Mesendoderm (in vitro differentiated cells): ENCODE data around the gene KPNA2.
"Not testable (repeated sequence)": the region's sequence is repeated elsewhere in the genome, so short reads cannot be mapped to it uniquely, and the experiment has no call there.

Experiments
- DNase-seq: peaks from one replicate; pipeline ENCODE4 v3.0.0; 2013
- H2AK5ac ChIP-seq: 2 replicates; pipeline ENCODE4 v1.6.1; 2013; ENCODE audit warnings: low read length, inconsistent platforms
- H2BK120ac ChIP-seq: 2 replicates; pipeline ENCODE4 v1.6.1; 2013; ENCODE audit warnings: low read depth, mild to moderate bottlenecking, low read length, moderate library complexity, mixed read lengths
- H2BK15ac ChIP-seq: replicated peaks from 2 replicates; pipeline ENCODE4 v1.6.1; 2013; ENCODE audit warnings: low read depth, mild to moderate bottlenecking, moderate library complexity
- H2BK5ac ChIP-seq: 2 replicates; pipeline ENCODE4 v1.6.1; 2013; ENCODE audit warnings: low read length, inconsistent platforms
- H3K18ac ChIP-seq: 2 replicates; pipeline ENCODE4 v1.6.1; 2013; ENCODE audit warnings: mild to moderate bottlenecking, low read length, mixed read lengths
- H3K23ac ChIP-seq: one replicate; pipeline ENCODE4 v1.6.1; 2013; ENCODE audit warnings: low read length
- H3K27ac ChIP-seq: 2 replicates; pipeline ENCODE4 v1.5.1; 2013; ENCODE audit warnings: low read depth, mild to moderate bottlenecking, inconsistent platforms, low read length, moderate library complexity
- H3K27me3 ChIP-seq: 2 replicates; pipeline ENCODE4 v1.6.1; 2013; ENCODE audit warnings: low read length, control low read depth, mild to moderate bottlenecking, inconsistent platforms; ENCODE audit not compliant: insufficient read depth, poor library complexity
- H3K36me3 ChIP-seq: 2 replicates; pipeline ENCODE4 v1.6.1; 2013; ENCODE audit warnings: low read length, inconsistent platforms; ENCODE audit not compliant: control insufficient read depth, insufficient read depth
- H3K4ac ChIP-seq: one replicate; pipeline ENCODE4 v1.6.1; 2013; ENCODE audit warnings: low read depth, mild to moderate bottlenecking, low read length, moderate library complexity
- H3K4me1 ChIP-seq: 2 replicates; pipeline ENCODE4 v1.6.1; 2013; ENCODE audit warnings: low read depth, low read length, inconsistent platforms; ENCODE audit not compliant: control insufficient read depth
- H3K4me2 ChIP-seq: 2 replicates; pipeline ENCODE4 v1.6.1; 2013; ENCODE audit warnings: low read length
- H3K4me3 ChIP-seq: 2 replicates; pipeline ENCODE4 v1.5.1; 2013; ENCODE audit warnings: mild to moderate bottlenecking, low read length
- H3K56ac ChIP-seq: one replicate; pipeline ENCODE4 v1.6.1; 2013; ENCODE audit warnings: low read length
- H3K79me1 ChIP-seq: 2 replicates; pipeline ENCODE4 v1.6.1; 2013; ENCODE audit warnings: low read length, inconsistent platforms
- H3K79me2 ChIP-seq: 2 replicates; pipeline ENCODE4 v1.6.1; 2013; ENCODE audit warnings: mild to moderate bottlenecking, low read length; ENCODE audit not compliant: control insufficient read depth, insufficient read depth
- H3K9ac ChIP-seq: 2 replicates; pipeline ENCODE4 v1.6.1; 2013; ENCODE audit warnings: low read length, inconsistent platforms
- H4K5ac ChIP-seq: one replicate; pipeline ENCODE4 v1.6.1; 2013; ENCODE audit warnings: low read length
- H4K8ac ChIP-seq: one replicate; pipeline ENCODE4 v1.6.1; 2013; ENCODE audit warnings: low read depth, mild to moderate bottlenecking, control low read depth, low read length, moderate library complexity
- WGBS: extraction: QIAGEN DNeasy Blood & Tissue Kit; methylation state at CpG from one replicate; pipeline ENCODE4 v1.1.7; 2013; ENCODE audit warnings: low lambda C conversion rate, missing lambda C conversion rate; ENCODE audit not compliant: insufficient coverage; ENCODE audit errors: extremely low coverage; 5-methylcytosine and 5-hydroxymethylcytosine counted together

The KPNA2 gene

GRCh38 chr17:67994817-67995569 is 40.5 kb upstream of the KPNA2 start:
- H4K5ac ChIP-seq: no peak overlapping the region
- H3K23ac ChIP-seq: no peak overlapping the region
- H2BK120ac ChIP-seq: no peak overlapping the region
- H3K18ac ChIP-seq: no peak overlapping the region
- H2AK5ac ChIP-seq: no peak overlapping the region
- H3K79me1 ChIP-seq: no peaks in the 10 kb centered on the region
- no peak overlapping the region for H2BK15ac ChIP-seq
- WGBS: no CpG with 5 or more reads among the region's 9 CpGs
- no peak for DNase-seq
- no peak overlapping the region for H3K4me3 ChIP-seq
- H3K4me1 ChIP-seq: peaks cover 10% of the 10 kb centered on the region
- no peak overlapping the region for H3K4ac ChIP-seq
- H3K27me3 ChIP-seq: peaks cover 2% of the 10 kb centered on the region
- no peak overlapping the region for H4K8ac ChIP-seq
- no peak overlapping the region for H2BK5ac ChIP-seq
- peak overlapping the region; percentile 11 for H3K9ac ChIP-seq
- peak overlapping the region; percentile 80 for H3K4me2 ChIP-seq
- no peak overlapping the region for H3K27ac ChIP-seq
- H3K56ac ChIP-seq: peak overlapping the region; percentile 76
- no peaks in the 10 kb centered on the region for H3K36me3 ChIP-seq
- H3K79me2 ChIP-seq: no peaks in the 10 kb centered on the region

- no CpG with 5 or more reads among the region's 43 CpGs for WGBS
These were observed 39.8 kb upstream of the KPNA2 start for GRCh38 chr17:67995570-67996263.

GRCh38 chr17:67996301-67997171 is 39.0 kb upstream of the KPNA2 start, which contains the start of gene C17orf58:
Gene C17orf58 (minus strand): TSS chr17:67996469. CDS start chr17:67996198, 271 bp downstream.
- H2BK5ac ChIP-seq, H2BK120ac ChIP-seq, H3K36me3 ChIP-seq, H3K18ac ChIP-seq, H2BK15ac ChIP-seq, H3K23ac ChIP-seq, H4K8ac ChIP-seq, H2AK5ac ChIP-seq, H3K4me1 ChIP-seq, H4K5ac ChIP-seq, H3K4ac ChIP-seq, H3K27ac ChIP-seq, H3K27me3 ChIP-seq, H3K79me1 ChIP-seq, H3K79me2 ChIP-seq: not testable (repeated sequence)
- H3K4me2 ChIP-seq: peak within 1 kb of the TSS; percentile 80
- H3K9ac ChIP-seq: peak within 1 kb of the TSS; percentile 68
- DNase-seq: peak; percentile 47
- WGBS: no CpG with 5 or more reads among the region's 25 CpGs
- peak within 1 kb of the TSS; percentile 59 for H3K4me3 ChIP-seq
- peak within 1 kb of the TSS; percentile 76 for H3K56ac ChIP-seq

More at GRCh38 chr17:67995570-67996263, 39.8 kb upstream of the KPNA2 start:
- H3K79me2 ChIP-seq: no peaks in the 10 kb centered on the region
- H3K27ac ChIP-seq: no peak overlapping the region
- H2BK5ac ChIP-seq: no peak overlapping the region
- no peaks in the 10 kb centered on the region for H3K79me1 ChIP-seq
- H3K4me1 ChIP-seq: peaks cover 10% of the 10 kb centered on the region
- peaks cover 2% of the 10 kb centered on the region for H3K27me3 ChIP-seq
- peak overlapping the region; percentile 76 for H3K56ac ChIP-seq
- H3K18ac ChIP-seq: no peak overlapping the region
- no peak overlapping the region for H2BK120ac ChIP-seq
- H3K9ac ChIP-seq: peak overlapping the region; percentile 68
- no peak overlapping the region for H4K5ac ChIP-seq
- H3K4me2 ChIP-seq: peak overlapping the region; percentile 80
- DNase-seq: peak; percentile 44
- peak overlapping the region; percentile 59 for H3K4me3 ChIP-seq
- H2AK5ac ChIP-seq: no peak overlapping the region
- no peak overlapping the region for H4K8ac ChIP-seq
- H3K4ac ChIP-seq: no peak overlapping the region
- H2BK15ac ChIP-seq: no peak overlapping the region
- no peak overlapping the region for H3K23ac ChIP-seq
- H3K36me3 ChIP-seq: no peaks in the 10 kb centered on the region

GRCh38 chr17:67998466-67998865 is 37.1 kb upstream of the KPNA2 start:
- no peak overlapping the region for H3K9ac ChIP-seq
- no peak overlapping the region for H2AK5ac ChIP-seq
- no peak overlapping the region for H3K56ac ChIP-seq
- no peak overlapping the region for H2BK5ac ChIP-seq
- no peaks in the 10 kb centered on the region for H3K79me1 ChIP-seq
- H3K4me2 ChIP-seq: no peak overlapping the region
- H3K18ac ChIP-seq: no peak overlapping the region
- no peaks in the 10 kb centered on the region for H3K79me2 ChIP-seq
- no peak for DNase-seq
- peaks cover 4% of the 10 kb centered on the region for H3K4me1 ChIP-seq
- H3K4ac ChIP-seq: no peak overlapping the region
- H2BK120ac ChIP-seq: no peak overlapping the region
- H3K27me3 ChIP-seq: peaks cover 2% of the 10 kb centered on the region
- no peak overlapping the region for H3K23ac ChIP-seq
- no CpG with 5 or more reads among the region's 2 CpGs for WGBS
- no peak overlapping the region for H4K5ac ChIP-seq
- no peak overlapping the region for H2BK15ac ChIP-seq
- no peaks in the 10 kb centered on the region for H3K36me3 ChIP-seq
- no peak overlapping the region for H3K27ac ChIP-seq
- no peak overlapping the region for H3K4me3 ChIP-seq
- no peak overlapping the region for H4K8ac ChIP-seq

- no peaks in the 10 kb centered on the region for H3K36me3 ChIP-seq
- H3K4me3 ChIP-seq: no peak overlapping the region
- H3K27me3 ChIP-seq: peaks cover 2% of the 10 kb centered on the region
- no peak overlapping the region for H2BK120ac ChIP-seq
- DNase-seq: peak; percentile 68
- H3K79me1 ChIP-seq: no peaks in the 10 kb centered on the region
- H4K5ac ChIP-seq: no peak overlapping the region
- no peak overlapping the region for H2BK15ac ChIP-seq
- no peak overlapping the region for H3K27ac ChIP-seq
- H3K4me1 ChIP-seq: peaks cover 4% of the 10 kb centered on the region
- H3K56ac ChIP-seq: no peak overlapping the region
- H3K4ac ChIP-seq: no peak overlapping the region
- H3K4me2 ChIP-seq: no peak overlapping the region
- H2AK5ac ChIP-seq: no peak overlapping the region
- no peak overlapping the region for H4K8ac ChIP-seq
- H3K9ac ChIP-seq: no peak overlapping the region
- WGBS: no CpG with 5 or more reads among the region's 3 CpGs
- no peaks in the 10 kb centered on the region for H3K79me2 ChIP-seq
- H3K23ac ChIP-seq: no peak overlapping the region
- H2BK5ac ChIP-seq: no peak overlapping the region
- H3K18ac ChIP-seq: no peak overlapping the region
These were observed 36.1 kb upstream of the KPNA2 start for GRCh38 chr17:67999291-67999911.
